CD4-positive, alpha-beta T cell treated with Interferon gamma for 1 hour (primary cell): ENCODE measurements around the gene SOX15.
"Not testable (repeated sequence)": the region's sequence is repeated elsewhere in the genome, so short reads cannot be mapped to it uniquely, and the experiment has no call there.

Experiments used
- DNase-seq: peaks from one replicate; pipeline ENCODE4 v3.0.0-alpha.2; 2020

Gene SOX15

DNA sequence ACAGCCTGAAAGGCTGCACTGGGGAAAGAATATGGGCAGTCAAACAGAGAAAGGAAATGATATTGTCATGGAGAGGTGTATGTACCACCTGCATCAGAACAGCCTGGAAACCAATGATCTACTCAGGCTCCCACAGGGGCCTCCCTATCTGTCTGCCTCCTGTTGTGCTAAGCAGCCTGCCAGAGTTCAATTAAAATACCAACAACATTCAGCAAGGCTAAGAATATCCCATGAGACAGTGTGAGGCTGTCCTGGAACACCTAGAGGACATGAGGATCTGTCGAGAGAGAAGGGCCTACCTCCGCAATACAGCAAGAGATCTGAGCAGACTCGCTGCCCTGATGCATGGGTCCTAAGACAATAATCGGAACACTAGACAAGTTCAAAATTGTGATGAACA, 16.4 kb upstream of the SOX15 start:
- no peak for DNase-seq

GRCh38 chr17:7597561-7597960, 7.7 kb upstream of the SOX15 start:
- DNase-seq, result not testable (repeated sequence)

GRCh38 chr17:7593296-7593695, 3.4 kb upstream of the SOX15 start:
- no peak for DNase-seq

DNA sequence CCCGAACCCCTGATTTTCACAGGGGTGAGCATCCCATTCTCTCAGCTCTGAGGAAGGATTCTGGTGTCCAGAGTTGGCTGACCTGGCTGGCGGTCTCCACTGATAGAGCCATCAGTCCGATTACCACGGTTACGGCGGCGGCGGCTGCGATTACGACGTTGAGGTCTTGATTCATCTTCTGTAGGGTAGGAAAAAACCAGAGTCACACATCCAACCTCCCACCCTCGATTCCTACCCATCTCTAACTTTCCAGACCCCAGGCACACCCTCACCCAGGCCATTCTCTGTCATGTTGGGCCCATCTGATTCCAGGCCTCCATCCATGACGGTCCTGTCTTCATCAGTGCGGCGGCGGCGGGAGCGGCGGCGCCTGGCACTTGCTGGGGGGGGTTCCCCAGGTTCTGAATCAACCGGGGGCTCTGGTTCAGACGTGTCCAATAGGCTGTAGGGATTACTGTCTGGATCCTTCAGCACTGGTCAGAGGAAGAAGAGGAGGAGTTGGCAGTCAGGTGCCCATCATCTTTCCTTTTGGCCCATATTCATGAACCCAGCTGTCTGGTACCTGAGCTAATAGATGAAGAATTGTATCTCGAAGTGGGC, 2.6 kb upstream of the SOX15 start:
- no peak for DNase-seq

DNA sequence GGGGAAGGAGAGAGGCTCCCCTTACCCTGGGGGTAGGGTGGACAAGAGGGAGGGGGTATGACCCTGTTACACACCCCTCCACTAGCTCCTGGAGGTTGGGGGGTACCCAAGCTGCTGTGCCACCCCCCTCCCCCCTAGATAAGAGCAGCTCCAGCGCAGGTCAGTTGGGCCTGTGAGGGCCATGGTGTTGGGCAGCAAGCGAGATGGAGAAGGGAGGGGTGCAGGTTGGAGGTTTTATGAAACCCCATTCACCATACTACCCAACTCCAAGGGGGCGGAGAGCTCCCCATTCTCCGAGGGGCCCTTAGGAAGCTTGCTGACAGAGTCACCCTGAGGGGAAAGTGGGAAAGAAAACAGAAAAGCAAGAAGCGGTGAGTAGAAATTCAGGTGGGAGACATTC, 1.7 kb upstream of the SOX15 start:
- no peak for DNase-seq

- no peak for DNase-seq
These were observed 849 bp upstream of the SOX15 start for GRCh38 chr17:7590743-7591142.

GRCh38 chr17:7589204-7589868, 558 bp downstream of the SOX15 start:
- DNase-seq, result peak; percentile 71

DNA sequence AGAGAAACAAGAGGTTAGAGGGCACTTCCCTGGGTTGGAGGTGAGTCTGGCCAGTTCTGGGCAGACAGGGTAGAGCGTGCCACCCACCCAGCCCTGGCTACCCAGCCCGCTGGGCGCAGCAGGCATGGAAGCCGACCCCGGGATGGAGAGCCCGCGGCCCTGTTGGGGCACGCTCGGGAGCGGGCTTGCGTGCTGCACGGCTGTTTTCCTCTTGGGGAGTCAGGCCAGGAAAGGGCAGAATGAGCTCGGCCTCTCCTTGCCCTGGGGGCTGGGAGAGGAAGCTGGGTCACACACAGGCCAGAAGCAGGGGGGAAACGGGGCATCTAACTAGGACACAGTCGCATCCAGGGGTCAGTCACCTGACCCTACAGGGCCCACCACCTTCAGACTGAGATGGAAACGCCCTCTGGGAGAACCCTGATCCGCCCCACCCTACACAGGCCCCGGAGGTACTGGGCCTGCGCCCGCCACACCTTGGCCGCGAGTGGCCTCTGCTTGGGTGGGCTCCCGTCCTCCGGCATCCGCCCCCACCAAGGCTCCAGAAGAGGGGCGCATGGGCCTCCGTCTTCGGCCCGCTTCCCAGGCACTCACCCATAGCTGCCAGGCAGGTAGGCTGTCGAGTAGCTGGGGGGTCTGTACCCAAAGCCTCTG, 1.2 kb downstream of the SOX15 start:
- DNase-seq, result no peak

DNA sequence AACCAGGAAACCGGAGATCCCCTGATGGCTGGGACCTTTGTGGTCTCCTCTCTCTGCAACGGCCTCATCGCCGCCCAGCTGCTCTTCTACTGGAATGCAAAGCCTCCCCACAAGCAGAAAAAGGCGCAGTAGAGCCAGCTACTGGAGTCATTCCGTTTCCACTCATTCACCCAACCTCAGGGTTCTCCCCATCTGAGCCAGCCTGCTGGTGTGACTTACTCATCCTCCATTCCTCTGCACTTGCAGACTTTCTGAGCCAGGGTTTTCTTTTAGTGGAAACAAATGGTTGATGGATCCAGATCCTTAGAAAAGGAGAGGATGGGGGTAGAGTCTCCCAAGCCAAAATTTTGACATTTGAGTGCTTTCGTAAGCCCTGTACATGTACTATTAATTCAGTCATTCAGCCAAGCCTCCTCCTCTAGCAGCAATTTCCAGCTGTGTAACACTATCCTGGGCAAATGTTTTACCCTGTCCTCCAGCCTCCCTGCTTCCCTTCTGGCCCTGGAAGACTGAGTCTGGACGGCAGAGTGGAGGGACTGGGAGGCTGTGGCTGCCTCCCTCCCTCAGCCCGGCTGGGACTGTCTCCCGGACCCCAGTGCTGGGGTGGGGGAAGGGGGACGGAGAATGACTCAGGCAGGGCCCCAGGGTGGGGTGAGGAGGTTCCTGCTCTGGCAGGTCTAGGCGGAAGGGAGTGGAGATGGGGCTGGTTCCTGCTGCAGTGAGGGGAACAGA, 2.3 kb downstream of the SOX15 start:
- DNase-seq, result no peak

GRCh38 chr17:7586673-7587419, 3.0 kb downstream of the SOX15 start:
- DNase-seq, result no peak

- DNase-seq, result peak; percentile 96
These were observed 6.4 kb downstream of the SOX15 start, which contains the start of gene MPDU1 for GRCh38 chr17:7583253-7584109. TSS of gene MPDU1 (plus strand) at chr17:7583852. CDS start at chr17:7583863, 11 bp downstream.

GRCh38 chr17:7582396-7583252, 7.3 kb downstream of the SOX15 start:
- no peak for DNase-seq

- no peak for DNase-seq
These were observed 9.0 kb downstream of the SOX15 start for GRCh38 chr17:7580604-7581575.

DNA sequence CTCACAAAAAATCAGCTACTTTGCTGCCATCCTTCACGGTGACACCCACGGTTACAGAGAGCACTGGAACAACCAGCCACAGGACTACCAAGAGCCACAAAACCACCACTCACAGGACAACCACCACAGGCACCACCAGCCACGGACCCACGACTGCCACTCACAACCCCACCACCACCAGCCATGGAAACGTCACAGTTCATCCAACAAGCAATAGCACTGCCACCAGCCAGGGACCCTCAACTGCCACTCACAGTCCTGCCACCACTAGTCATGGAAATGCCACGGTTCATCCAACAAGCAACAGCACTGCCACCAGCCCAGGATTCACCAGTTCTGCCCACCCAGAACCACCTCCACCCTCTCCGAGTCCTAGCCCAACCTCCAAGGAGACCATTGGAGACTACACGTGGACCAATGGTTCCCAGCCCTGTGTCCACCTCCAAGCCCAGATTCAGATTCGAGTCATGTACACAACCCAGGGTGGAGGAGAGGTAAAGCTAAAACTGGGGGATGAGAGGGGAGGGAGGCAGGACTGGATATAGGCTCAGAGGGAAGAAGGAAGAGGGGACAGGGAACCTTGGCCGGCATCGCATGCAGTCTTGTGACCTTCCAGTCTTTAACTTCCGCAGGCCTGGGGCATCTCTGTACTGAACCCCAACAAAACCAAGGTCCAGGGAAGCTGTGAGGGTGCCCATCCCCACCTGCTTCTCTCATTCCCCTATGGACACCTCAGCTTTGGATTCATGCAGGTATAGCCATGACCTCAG, 9.9 kb downstream of the SOX15 start:
- DNase-seq, result peak; percentile 41

DNA sequence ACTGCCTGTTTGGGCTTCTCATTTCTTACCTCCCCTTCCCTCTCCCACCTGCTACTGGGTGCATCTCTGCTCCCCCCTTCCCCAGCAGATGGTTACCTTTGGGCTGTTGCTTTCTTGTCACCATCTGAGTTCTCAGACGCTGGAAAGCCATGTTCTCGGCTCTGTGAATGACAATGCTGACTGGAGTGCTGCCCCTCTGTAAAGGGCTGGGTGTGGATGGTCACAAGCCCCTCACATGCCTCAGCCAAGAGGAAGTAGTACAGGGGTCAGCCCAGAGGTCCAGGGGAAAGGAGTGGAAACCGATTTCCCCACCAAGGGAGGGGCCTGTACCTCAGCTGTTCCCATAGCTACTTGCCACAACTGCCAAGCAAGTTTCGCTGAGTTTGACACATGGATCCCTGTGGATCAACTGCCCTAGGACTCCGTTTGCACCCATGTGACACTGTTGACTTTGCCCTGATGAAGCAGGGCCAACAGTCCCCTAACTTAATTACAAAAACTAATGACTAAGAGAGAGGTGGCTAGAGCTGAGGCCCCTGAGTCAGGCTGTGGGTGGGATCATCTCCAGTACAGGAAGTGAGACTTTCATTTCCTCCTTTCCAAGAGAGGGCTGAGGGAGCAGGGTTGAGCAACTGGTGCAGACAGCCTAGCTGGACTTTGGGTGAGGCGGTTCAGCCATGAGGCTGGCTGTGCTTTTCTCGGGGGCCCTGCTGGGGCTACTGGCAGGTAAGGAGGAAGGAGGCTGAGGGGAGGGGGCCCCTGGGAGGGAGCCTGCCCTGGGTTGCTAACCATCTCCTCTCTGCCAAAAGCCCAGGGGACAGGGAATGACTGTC, 10.7 kb downstream of the SOX15 start, which contains the start of gene CD68:
TSS of gene CD68 (plus strand) at position 638 of the 833 bp plus-strand sequence. CDS start at position 678, 40 bp downstream.
- DNase-seq, result peak; percentile 83

DNA sequence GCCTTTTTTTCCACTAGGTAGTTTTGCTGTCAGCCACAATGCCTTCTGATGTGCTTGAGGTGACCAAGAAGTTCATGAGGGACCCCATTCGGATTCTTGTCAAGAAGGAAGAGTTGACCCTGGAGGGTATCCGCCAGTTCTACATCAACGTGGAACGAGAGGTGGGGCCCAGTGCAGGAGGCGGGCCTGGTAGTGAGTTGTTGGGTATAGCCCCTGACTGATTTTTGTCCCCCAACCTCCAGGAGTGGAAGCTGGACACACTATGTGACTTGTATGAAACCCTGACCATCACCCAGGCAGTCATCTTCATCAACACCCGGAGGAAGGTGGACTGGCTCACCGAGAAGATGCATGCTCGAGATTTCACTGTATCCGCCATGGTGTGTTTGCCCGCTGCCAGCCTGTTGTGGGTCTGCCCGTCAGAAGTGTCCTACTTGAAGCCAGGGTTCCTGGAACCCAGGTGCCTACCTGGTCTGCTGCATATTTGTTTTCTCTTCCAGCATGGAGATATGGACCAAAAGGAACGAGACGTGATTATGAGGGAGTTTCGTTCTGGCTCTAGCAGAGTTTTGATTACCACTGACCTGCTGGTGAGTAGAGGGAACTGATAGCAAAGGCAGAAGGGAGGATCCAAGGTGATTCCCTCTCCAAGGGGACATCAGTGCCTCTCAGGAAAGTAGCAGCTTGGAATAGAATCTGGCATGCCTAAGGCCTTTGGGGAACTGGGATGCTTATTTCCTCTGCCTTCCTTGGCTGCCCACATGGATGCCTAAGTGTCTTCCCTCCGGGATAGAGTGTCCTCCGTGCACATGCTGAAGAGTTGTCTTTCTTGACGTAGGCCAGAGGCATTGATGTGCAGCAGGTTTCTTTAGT, 12.3 kb downstream of the SOX15 start:
- DNase-seq, result no peak
